GM12874 (cell line): Measurements from ENCODE around the gene ADGRD2.

Experiments used
- CTCF ChIP-seq: IDR thresholded peaks from 2 replicates; pipeline ENCODE4 v1.5.1; 2011; ENCODE audit warnings: low read depth, mild to moderate bottlenecking, control low read depth, low read length, moderate library complexity; ENCODE audit not compliant: insufficient read depth

ADGRD2 gene

GRCh38 chr9:124472770-124473169 lies 22.5 kb downstream of the ADGRD2 start:
- TF ChIP-seq CTCF, result no peak

- no peak for TF ChIP-seq CTCF
Measured at GRCh38 chr9:124473310-124473709, 23.1 kb downstream of the ADGRD2 start.

GRCh38 chr9:124474151-124474550 lies 23.9 kb downstream of the ADGRD2 start:
- TF ChIP-seq CTCF, result no peak

- 0 out of 2 replicates have a peak, but pooled peaks have one; percentile 2 for TF ChIP-seq CTCF
Measured at GRCh38 chr9:124475158-124475867, 25.1 kb downstream of the ADGRD2 start.

- no peak for TF ChIP-seq CTCF
Measured at GRCh38 chr9:124475868-124476690, 25.8 kb downstream of the ADGRD2 start.

- no peak for TF ChIP-seq CTCF
Measured at GRCh38 chr9:124477211-124477647, 27.0 kb downstream of the ADGRD2 start.

GRCh38 chr9:124477648-124478285 lies 27.5 kb downstream of the ADGRD2 start:
- no peak for TF ChIP-seq CTCF
